DOHH2 (cell line): ENCODE data around the gene PLA2G2C.

ENCODE experiments used
- H3F3A ChIP-seq: fragments of 200-600 bp; sonication (generic), shearing (Covaris generic); 2 replicates; pipeline ENCODE4 v1.6.0; 2016; ENCODE audit warnings: antibody characterized with exemption, mild to moderate bottlenecking; ENCODE audit not compliant: control insufficient read depth, insufficient read depth
- H3K27ac ChIP-seq: fragments of 200-600 bp; sonication (generic); 2 replicates; pipeline ENCODE4 v1.5.1; 2014; ENCODE audit warnings: low read depth, mild to moderate bottlenecking, low read length, moderate library complexity
- H3K27me3 ChIP-seq: fragments of 200-600 bp; sonication (generic); 2 replicates; pipeline ENCODE4 v1.6.1; 2014; ENCODE audit warnings: mild to moderate bottlenecking, low read length, mixed read lengths; ENCODE audit not compliant: control insufficient read depth
- H3K36me3 ChIP-seq: fragments of 200-600 bp; sonication (generic); 2 replicates; pipeline ENCODE4 v1.6.1; 2014; ENCODE audit warnings: mild to moderate bottlenecking, low read length, moderate library complexity, mixed read lengths; ENCODE audit not compliant: control insufficient read depth
- H3K4me1 ChIP-seq: fragments of 200-600 bp; sonication (generic); 2 replicates; pipeline ENCODE4 v1.6.1; 2014; ENCODE audit warnings: mild to moderate bottlenecking, low read length, mixed read lengths; ENCODE audit not compliant: control insufficient read depth
- H3K4me2 ChIP-seq: fragments of 200-600 bp; sonication (generic); 2 replicates; pipeline ENCODE4 v1.6.0; 2014; ENCODE audit warnings: mild to moderate bottlenecking, low read length, moderate library complexity
- H3K4me3 ChIP-seq: fragments of 200-600 bp; sonication (generic); 2 replicates; pipeline ENCODE4 v1.5.1; 2014; ENCODE audit warnings: mild to moderate bottlenecking, low read length, mixed read lengths
- H3K79me2 ChIP-seq: fragments of 200-600 bp; sonication (generic); 2 replicates; pipeline ENCODE4 v1.6.1; 2014; ENCODE audit warnings: mild to moderate bottlenecking, low read length, mixed read lengths; ENCODE audit not compliant: control insufficient read depth
- H3K9me2 ChIP-seq: fragments of 200-600 bp; sonication (generic); replicated peaks from 2 replicates; pipeline ENCODE4 v1.6.1; 2014; ENCODE audit warnings: mild to moderate bottlenecking, low read length, mixed read lengths; ENCODE audit not compliant: control insufficient read depth
- H3K9me3 ChIP-seq: fragments of 200-600 bp; sonication (generic); 2 replicates; pipeline ENCODE4 v1.6.1; 2014; ENCODE audit warnings: antibody characterized with exemption, low read length, mixed read lengths; ENCODE audit not compliant: control insufficient read depth, insufficient read depth
- H4K20me1 ChIP-seq: fragments of 200-600 bp; sonication (generic); 2 replicates; pipeline ENCODE4 v1.6.0; 2014; ENCODE audit warnings: low read depth, mild to moderate bottlenecking, antibody characterized with exemption, low read length, moderate library complexity; ENCODE audit not compliant: control insufficient read depth, insufficient read depth
- EZH2phosphoT487 ChIP-seq: fragments of 200-600 bp; sonication (generic); IDR thresholded peaks from 2 replicates; pipeline ENCODE4 v1.6.1; 2017; ENCODE audit warnings: borderline replicate concordance, mild to moderate bottlenecking, antibody characterized with exemption, low read length, moderate library complexity, mixed read lengths
- TF ChIP-seq, protein P1 (sequence below): fragments of 200-600 bp; sonication (generic); IDR thresholded peaks from one replicate; pipeline ENCODE4 v1.5.1; 2014; ENCODE audit warnings: antibody characterized with exemption, mild to moderate bottlenecking, low read depth, low read length; ENCODE audit not compliant: poor library complexity, severe bottlenecking

The PLA2G2C gene

GRCh38 chr1:20114021-20114648 is 72.2 kb downstream of the PLA2G2C start:
- H3K27ac ChIP-seq: no peak overlapping the region
- no peak overlapping the region for H3K4me2 ChIP-seq
- H3F3A ChIP-seq: no peaks in the 10 kb centered on the region
- H3K4me1 ChIP-seq: peaks cover 1% of the 10 kb centered on the region; the same call in 1 of the 2 replicates
- H3K36me3 ChIP-seq: no peaks in the 10 kb centered on the region
- no peaks in the 10 kb centered on the region; the same call in 1 of the 2 replicates for H3K27me3 ChIP-seq
- no peak overlapping the region for H3K4me3 ChIP-seq
- no peaks in the 10 kb centered on the region for H3K9me3 ChIP-seq
- no peaks in the 10 kb centered on the region for H3K79me2 ChIP-seq
- TF ChIP-seq EZH2phosphoT487: no peak
- TF ChIP-seq, protein P1, sequence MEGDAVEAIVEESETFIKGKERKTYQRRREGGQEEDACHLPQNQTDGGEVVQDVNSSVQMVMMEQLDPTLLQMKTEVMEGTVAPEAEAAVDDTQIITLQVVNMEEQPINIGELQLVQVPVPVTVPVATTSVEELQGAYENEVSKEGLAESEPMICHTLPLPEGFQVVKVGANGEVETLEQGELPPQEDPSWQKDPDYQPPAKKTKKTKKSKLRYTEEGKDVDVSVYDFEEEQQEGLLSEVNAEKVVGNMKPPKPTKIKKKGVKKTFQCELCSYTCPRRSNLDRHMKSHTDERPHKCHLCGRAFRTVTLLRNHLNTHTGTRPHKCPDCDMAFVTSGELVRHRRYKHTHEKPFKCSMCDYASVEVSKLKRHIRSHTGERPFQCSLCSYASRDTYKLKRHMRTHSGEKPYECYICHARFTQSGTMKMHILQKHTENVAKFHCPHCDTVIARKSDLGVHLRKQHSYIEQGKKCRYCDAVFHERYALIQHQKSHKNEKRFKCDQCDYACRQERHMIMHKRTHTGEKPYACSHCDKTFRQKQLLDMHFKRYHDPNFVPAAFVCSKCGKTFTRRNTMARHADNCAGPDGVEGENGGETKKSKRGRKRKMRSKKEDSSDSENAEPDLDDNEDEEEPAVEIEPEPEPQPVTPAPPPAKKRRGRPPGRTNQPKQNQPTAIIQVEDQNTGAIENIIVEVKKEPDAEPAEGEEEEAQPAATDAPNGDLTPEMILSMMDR: no peak
- H3K9me2 ChIP-seq: no peaks in the 10 kb centered on the region
- H4K20me1 ChIP-seq: no peaks in the 10 kb centered on the region
